ACHN (cell line): ENCODE results near the gene GAS2L3.
"Not testable (repeated sequence)": the region's sequence is repeated elsewhere in the genome, so short reads cannot be mapped to it uniquely, and the experiment has no call there.

ENCODE experiments used
- DNase-seq: peaks from one replicate; pipeline ENCODE4 v3.0.0-alpha.2; 2015
- in situ Hi-C: cut with HindIII; loops from 2 replicates; pipeline ENCODE4 v1.10.0; 2017; ENCODE audit warnings: low sequenced_read_pairs, low pct_ligation_motif_present, low pct_unique_long_range_greater_than_20kb

GAS2L3 gene

DNA sequence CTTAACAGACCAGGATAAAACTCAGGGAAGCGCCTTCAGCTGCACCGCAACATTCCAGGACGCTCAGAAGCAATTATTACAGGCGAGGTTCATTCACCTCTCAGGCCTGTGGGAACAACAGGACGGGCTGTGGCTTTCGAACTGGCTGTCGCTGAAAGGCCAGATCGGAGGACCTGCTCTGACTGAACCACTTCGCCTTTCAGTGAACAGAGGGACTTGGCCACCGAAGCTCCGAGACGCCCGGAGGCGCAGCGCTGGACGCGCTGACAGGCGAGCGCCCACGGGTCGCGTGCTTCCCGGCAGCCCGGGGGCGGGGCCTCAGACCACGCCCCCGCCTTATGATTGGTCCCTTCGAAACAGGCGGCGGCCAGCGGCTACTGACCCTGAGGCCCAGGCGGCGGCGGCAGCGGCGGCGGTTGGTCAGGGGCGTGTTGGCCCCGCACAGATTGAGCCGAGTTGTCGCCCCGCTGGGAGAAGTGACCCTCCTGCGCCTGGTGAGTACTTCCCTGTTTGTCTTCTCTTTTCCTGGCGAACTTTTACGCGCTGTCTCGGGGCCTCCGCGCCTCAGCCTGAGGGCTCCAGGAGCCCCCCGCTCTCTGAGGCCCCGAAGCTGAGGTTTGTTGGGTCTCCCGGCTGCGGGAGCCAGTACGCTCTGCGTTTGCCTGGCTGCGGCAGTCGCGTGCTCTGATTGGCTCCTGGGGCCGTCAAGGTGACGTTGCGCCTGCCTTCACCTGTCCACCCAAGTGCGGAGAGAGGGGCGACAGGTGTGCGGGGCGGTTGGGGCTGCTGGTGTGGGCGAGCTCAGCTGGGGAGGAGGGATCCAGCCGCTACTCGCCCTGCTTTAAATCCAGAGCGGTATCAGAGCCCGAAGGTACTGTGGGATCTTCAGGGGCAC is at the start of gene GAS2L3:
TSS of gene GAS2L3 (plus strand) at position 393 of the 895 bp plus-strand sequence. CDS start 21,221 bp downstream, outside the sequence.
- DNase-seq: peak; percentile 96
- in situ Hi-C loops: no loop called here

DNA sequence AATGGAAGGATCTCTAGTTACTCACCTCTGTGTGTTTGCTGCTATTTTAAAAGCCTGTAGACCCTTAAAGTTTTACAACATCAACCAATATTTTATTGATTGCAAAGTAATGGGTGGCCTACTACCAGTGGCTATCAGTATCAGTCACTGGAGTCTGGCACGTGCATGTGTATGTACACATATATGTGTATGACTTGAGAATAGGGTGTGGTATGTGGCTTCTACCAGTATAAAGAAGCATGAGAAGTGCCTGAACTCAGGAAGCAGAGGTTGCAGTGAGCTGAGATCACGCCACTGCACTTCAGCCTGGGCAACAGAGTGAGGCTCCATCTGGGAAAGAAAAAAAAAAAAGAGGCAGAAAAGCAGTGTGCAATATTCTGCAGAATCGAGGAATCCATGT is 45.5 kb upstream of the GAS2L3 start:
- in situ Hi-C loops: loop anchor here (25.0 kb wide), 1 partner anchor 166 kb away; the partner anchor contains the start of gene SLC17A8
- no peak for DNase-seq

DNA sequence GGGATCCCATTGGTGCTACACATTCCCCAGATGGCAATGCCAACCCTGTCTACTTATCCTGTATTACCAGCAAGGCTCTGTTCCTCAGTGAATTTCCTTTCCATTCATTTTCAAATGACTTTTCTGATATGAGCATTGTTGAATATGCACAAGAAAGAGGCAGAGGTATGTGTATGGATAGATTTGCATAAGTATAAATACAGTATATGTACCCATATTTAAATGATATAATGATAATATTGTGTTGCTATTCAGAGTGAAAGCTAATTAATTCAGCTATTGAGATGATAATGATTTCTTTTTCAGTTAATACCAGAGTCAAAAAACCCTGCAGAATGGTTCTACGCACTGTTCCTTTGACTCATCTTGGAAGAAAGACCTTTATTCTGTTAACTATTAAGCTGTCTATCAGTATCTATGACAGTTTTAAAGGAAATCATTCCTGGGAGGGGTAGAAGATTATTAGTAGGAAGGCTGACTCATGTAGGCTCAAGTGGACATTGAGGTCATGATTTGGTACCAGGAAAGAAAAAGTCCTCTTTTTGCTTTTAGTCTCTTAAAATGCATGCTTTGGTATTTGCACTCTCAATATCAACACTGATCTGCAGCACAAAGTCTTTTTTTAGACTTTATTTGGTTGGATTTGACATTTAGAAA is 44.9 kb upstream of the GAS2L3 start:
- in situ Hi-C loops: loop anchor here (25.0 kb wide), 1 partner anchor 166 kb away; the partner anchor contains the start of gene SLC17A8
- DNase-seq: peak; percentile 96

DNA sequence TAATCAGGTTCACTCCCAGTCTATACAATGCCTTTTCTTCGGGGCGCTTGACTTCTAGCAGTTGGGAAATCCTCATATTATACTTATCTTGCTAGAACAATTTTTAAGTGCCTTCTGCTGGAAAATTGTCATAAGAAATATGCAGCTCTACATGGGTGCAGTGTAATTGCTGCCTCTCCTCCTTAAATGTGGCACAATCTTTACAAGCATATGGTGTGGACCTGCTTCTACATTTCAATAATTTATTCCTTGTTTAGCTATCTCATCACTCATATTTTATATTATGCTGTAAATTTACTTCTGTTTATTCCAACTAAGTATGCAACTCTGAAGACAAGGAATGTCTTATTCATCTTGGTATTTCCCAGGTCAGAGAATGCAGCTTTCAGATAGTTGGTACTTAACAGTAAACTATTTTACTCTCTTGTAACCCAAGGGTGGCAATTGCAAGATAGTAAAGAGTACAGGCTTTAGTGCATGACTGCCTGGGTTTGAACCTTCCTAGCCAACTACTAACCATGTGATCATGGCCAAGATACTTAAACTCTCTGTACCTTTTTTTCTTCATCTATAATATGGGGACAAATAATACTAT is 43.6 kb upstream of the GAS2L3 start:
- DNase-seq: peak; percentile 32
- in situ Hi-C loops: loop anchor here (25.0 kb wide), 1 partner anchor 168 kb away; the partner anchor contains the start of gene SLC17A8

DNA sequence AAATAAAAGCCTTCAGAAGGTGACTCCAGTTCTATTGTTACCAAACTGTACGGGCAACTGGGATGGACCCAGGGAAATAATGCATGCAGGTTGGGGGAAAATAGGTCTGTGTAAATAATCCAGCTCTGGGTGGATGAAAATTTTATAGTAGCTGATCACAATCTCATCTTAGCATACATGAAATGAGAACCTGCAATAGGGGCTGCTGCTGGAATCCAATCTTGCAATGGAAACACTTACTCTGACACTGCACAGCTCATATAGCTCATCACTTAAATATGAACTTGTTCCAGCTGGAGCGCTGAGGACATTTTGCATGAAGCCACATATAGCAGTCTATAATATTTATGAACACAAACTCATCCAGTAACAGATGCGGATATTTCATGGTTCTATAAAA is 40.1 kb upstream of the GAS2L3 start:
- DNase-seq: no peak
- in situ Hi-C loops: loop anchor here (25.0 kb wide), 1 partner anchor 171 kb away; the partner anchor contains the start of gene SLC17A8

DNA sequence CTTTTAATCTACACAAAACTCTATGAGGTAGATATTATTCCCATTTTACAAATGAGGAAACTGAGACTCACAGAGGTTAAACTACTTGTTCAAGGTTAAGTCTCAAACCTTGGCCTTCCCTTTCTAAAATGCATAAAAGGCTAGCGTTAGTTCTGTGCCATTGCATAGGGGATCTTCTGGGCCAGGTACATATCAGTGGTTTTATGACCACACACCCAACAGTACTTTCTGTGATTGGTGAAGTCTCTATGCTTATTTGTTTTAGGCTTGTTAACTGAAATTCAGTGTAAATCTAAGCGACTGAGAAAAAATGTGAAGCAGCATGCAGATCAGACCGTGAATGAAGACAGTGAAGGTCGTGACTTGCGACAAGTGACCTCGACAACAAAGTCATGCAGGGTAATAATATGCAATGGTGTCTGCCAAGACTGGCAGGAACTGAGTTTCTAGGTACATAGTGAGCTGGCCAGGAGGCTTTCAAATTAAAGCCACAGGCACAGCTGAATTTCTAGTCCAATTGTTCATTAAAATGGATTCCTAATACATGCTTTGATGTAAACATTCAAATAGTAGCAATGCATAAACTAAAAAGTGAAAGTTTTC is 38.8 kb upstream of the GAS2L3 start:
- in situ Hi-C loops: loop anchor here (25.0 kb wide), 1 partner anchor 172 kb away; the partner anchor contains the start of gene SLC17A8
- no peak for DNase-seq

DNA sequence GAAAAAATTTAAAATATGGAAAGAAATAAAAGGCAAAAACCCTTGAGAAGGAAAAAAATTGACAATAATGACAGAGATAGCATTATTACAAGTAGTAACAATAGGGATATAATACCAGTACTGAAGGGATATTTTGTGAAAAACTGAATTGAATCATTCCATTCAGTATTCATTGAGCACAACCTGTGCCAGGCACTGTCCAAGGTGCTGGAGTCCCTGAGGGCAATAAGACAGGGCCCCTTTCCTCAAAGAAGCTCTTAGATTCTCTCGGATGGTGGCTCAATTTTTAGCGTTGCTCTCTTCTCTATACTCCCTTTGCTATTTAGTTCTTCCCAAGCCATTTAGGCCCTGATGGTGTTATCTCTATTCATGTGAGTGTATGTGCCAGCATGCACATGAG is 34.3 kb upstream of the GAS2L3 start:
- peak; percentile 78 for DNase-seq
- in situ Hi-C loops: loop anchor here (25.0 kb wide), 1 partner anchor 177 kb away; the partner anchor contains the start of gene SLC17A8

DNA sequence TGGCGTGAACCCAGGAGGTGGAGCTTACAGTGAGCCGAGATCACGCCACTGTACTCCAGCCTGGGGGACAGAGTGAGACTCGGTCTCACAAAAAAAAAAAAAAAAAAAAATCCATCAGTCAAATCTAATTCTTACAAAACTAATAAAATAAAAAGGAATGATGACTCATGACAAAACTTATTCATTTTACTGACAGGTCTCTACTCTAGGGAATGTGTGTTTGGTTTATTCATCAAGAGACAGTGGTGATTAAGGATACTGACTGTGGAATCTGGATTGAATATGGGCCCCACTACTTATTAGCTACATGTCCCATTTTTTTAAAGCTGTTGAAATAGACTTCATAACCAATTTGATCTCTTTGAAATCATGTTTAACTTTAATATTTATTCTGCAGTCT is 29.3 kb upstream of the GAS2L3 start:
- no peak for DNase-seq
- in situ Hi-C loops: loop anchor here (25.0 kb wide), 1 partner anchor 182 kb away; the partner anchor contains the start of gene SLC17A8

DNA sequence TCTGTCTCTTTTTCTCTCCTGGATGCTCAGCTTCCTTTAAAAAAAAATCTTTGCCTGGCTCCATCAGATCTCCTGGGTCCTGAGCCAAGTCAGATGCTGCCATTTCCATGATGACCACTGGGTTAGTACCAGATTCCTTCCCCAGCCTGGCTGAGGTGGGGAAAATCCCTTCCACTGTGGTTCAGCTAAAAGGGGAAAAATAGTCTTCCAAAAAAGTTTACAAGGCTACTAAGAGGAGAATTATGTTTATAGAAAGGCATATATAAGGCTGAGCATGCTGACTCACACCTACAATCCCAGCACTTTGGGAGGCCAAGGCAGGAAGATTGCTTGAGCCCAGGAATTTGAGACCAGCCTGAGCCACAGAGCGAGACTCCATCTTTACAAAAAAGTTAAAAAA is 28.4 kb upstream of the GAS2L3 start:
- in situ Hi-C loops: loop anchor here (25.0 kb wide), 1 partner anchor 183 kb away; the partner anchor contains the start of gene SLC17A8
- DNase-seq: no peak

DNA sequence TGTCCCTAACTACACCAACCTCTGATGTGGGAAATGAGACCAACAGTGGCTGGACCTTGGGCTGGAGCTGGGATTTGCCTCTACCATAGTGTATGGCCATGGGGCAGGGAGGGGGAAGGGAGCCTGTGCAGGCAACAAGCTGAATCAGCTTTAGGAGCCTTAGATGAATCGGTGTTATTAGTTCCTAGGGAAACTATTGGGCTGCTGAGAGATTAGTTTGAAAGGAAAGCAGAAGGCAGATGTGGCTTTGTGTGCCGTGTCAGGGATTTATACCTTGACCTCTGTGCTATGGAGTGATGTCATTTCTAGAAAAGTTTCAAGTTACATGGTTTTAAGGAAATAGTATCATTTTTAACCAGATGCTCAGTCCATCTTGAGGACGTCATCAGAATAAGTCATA is 19.5 kb upstream of the GAS2L3 start:
- in situ Hi-C loops: no loop called here
- DNase-seq: no peak

DNA sequence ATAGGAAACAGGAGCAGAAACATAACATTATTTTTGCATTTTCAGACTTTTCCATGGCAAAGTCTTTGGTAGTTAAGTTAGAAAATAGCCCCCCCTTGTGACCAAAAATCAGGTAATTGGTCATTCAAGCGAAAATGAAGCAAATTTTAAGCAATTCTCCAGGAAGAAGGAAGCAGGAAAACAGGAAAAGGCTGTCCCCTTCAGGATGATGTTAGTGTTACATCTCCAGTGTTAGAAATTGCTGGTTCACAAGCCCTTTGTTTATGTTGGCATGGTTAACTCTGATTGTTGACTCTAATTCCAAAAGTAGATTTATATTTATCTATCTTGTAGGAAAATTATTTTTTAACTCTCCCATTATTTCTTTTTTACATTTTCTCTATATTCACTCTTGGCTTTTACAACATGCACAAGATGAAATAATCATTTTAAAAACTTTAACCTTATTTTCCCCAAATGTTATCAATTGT is 18.8 kb upstream of the GAS2L3 start:
- in situ Hi-C loops: no loop called here
- peak; percentile 94 for DNase-seq

DNA sequence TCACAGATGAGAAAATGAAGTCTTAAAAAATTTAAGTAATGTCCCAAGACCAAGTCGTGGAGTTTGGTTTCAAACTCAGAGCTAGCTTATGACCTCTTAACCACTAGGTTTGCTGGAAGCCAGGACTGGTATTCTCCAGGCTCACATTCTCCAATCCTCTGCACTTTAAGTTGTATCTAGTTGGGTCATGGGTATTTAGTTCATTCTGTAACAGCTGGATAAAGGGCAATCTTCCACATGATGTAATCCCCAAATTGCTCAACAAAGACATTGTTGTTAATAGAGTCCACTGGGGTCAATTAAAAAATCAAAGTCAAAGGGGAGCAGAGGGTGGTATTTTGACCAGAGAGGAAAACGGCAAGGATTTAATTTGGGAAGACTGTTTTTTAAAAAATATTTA is 17.8 kb upstream of the GAS2L3 start:
- in situ Hi-C loops: no loop called here

DNA sequence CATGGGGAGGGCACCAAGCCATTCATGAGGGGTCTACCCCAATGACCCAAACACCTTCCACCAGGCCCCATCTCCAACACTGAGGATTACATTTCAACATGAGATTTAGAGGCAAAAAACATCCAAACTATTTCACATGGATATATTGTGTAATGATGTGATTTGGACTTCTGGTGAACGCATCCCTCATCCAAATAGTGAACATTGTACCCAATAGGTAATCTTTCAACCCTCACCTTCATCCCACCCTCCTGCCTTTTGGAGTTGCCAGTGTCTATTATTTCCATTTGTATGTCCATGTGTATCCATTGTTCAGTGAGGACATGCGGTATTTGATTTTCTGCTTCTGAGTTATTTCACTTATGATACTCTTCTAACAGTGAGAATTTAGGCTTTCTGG is 16.1 kb upstream of the GAS2L3 start:
- no peak for DNase-seq
- in situ Hi-C loops: no loop called here

More for the DNA sequence above, 17.8 kb upstream of the GAS2L3 start:
- DNase-seq: no peak

DNA sequence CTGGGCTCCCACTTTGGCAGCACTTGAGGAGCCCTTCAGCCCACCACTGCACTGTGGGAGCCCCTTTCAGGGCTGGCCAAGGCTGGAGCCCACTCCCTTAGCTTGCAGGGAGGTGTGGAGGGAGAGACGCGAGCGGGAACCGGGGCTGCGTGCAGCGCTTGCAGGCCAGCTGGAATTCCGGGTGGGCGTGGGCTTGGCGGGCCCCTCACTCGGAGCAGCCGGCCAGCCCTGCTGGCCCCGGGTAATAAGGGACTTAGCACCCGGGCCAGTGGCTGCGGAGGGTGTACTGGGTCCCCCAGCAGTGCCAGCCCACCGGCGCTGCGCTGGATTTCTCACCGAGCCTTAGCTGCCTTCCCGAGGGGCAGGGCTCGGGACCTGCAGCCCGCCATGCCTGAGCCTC is 14.2 kb upstream of the GAS2L3 start:
- in situ Hi-C loops, DNase-seq: not testable (repeated sequence)

DNA sequence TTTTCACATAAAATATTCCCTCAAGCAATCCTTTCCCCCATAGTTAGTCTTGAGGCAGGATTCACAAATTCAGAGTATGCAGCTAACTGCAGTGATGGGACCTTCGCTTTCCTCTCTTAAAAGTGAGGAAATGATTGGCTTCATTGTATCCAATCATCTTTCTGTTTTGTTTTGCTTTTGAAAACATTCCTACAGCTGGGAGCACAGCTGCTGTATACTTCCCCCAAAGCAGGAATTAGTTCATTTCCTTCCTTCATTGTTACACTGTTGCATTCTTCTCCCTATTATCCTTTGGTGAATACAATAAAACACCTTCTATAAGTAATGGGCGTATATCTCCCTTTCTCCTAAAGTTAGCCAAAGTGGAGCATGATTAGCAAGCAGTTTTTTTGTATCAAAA is 9.4 kb upstream of the GAS2L3 start:
- no peak for DNase-seq
- in situ Hi-C loops: no loop called here

DNA sequence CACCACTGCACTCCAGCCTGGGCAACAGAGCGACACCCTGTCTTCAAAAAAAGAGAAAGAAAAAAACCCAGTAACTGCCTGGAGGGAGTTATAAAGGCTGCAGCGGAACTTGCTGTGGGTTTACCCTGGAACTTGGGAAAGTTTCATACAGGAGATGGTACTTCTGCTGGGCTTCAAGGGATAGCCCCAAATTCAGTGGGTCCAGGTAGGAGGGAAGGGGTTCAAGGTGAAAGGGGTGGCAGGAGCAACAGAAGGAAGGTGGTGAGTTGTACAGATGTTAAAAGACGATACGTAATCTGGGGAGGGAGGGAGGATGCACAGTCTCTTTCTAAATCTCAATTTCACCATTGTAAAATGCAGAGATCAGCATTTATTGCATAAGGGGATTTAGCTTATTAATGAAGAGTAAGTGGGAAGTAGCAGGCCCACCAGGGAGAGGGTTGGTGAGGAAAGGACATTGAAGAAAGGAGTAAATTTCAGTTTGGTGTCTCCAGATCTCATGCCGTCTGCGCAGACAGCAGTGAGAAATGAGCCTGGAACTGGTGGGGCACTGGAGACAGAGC is 8.5 kb upstream of the GAS2L3 start:
- DNase-seq: no peak
- in situ Hi-C loops: no loop called here

DNA sequence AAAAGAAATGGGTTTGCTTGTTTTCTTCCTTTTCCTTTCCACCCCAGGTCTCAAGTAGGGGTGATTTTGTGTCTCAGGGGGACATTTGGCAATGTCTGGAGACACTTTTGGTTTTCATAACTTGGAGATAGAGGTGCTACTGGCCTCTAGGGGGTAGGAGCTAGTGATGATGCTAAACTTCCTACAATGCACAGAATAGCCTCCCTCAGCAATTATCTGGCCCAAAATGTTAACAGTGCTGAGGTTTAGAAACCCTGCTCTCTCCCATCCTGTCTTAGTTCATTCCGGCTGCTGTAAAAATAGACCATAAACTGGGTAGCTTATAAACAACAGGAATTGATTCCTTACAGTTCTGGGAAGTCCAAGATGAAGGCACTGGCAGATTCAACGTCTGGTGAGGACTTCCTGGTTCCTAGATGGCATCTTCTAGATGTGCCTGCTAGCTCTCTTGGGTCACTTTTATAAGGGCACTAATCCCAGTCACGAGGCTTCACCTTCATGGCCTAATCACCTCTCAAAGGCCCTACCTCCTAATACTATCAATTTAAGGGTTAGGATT is 7.4 kb upstream of the GAS2L3 start:
- no peak for DNase-seq
- in situ Hi-C loops: no loop called here
